Activated CD8-positive, alpha-beta memory T cell treated with anti-CD3 and anti-CD28 coated beads for 1 hour (primary cell): Measurements from ENCODE around the gene LCE3B.
"Not testable (repeated sequence)": the region's sequence is repeated elsewhere in the genome, so short reads cannot be mapped to it uniquely, and the experiment has no call there.

Experiments
- DNase-seq, 2 donors: peaks; one replicate each; pipeline ENCODE4 v3.0.0-alpha.2; 2020; ENCODE audit warnings: low read depth in 1 of 2; ENCODE audit errors: extremely low read depth in 1 of 2

LCE3B gene, protein sequence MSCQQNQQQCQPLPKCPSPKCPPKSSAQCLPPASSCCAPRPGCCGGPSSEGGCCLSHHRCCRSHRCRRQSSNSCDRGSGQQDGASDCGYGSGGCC

DNA sequence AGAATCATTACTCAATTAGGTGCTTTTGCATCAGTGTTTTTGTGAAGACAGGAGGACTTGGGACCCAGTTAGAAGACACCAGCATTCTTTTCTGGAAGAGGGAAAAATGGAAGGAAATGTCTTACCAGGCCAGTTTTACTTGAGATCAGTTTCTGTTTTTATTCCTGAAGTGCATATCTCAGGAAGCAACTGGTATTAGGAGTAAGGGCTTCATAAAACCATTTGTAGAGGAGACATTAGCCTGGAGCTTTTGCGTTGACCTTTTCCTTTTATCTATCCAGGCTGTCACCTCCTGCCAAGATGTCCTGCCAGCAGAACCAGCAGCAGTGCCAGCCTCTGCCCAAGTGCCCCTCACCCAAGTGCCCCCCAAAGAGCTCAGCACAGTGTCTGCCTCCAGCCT is at the start of gene LCE3B:
TSS of gene LCE3B (plus strand) at position 301 of the 400 bp plus-strand sequence. CDS start at position 301, 0 bp downstream.
- DNase-seq, result no peak

DNA sequence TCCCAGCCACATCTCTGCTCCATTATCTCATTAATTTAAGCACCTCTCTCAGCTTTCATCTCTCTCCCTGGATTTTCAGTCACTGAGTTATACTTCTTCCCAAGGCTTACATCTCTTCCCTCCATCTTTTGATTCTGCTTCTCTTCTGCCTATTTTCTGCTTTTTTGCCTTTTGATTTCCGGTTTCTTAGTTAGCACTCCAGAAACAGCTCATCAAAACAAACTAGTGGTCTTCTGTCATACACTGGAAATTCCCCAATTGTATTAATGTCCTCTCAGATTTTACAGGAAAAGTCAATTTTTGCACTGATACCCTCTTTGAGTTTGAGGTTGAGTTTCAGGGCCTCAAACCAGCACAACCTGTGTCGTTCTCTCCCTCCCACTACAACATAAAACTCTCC is 48.5 kb upstream of the LCE3B start:
- no peak for DNase-seq

DNA sequence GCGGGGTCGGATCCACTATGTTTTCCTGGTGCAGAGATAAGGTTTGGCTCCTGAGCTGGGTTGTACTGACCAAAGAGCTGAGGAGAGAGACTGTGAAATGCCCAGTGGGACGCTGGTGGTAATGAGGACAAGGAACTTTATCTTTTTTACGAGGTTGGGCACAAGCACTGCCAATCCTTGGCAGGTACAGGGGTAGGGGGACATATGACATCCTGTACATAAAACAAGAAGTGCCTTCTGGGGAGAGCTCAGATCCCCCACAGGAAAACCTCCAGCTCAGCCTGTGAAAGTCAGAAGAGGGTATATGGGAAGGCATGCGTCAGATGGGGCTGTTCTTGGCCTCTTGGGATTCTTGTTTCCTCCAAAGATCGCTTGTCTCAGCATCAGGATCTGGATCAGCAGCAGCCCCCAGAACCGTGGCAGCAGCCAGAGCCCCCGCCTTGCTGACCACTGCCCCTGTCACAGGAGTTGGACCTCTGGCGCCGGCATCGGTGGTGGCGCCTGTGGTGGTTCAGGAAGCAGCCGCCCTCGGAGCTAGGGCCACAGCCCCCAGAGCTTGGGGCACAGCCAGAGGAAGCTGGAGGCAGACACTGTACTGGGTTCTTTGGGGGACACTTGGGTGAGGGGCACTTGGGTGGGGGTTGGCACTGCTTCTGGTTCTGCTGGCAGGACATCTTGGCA is 47.9 kb upstream of the LCE3B start:
- DNase-seq, result no peak

DNA sequence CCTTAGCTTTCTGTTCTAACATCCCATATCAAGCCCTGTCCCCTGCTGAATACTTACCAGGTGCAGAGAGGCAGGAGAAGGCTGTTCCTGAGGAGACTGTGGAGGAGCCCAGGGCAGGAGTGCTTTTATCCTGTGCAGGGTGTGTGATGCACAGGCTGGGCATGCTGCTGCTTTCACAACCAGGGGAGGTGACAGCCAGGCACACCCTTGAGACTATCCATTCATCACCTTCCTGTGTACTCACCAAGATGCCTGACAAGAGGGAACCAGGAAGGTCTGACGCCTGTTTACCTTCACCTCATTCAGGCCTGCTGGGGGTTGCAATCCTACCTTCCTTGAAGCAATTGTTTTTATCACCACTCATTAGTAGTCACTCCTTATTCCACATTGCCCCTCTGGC is 46.9 kb upstream of the LCE3B start, which contains the start of gene LCE3E:
TSS of gene LCE3E (minus strand) at position 100 of the 400 bp plus-strand sequence. CDS start 572 bp downstream, outside the sequence.
- no peak for DNase-seq

DNA sequence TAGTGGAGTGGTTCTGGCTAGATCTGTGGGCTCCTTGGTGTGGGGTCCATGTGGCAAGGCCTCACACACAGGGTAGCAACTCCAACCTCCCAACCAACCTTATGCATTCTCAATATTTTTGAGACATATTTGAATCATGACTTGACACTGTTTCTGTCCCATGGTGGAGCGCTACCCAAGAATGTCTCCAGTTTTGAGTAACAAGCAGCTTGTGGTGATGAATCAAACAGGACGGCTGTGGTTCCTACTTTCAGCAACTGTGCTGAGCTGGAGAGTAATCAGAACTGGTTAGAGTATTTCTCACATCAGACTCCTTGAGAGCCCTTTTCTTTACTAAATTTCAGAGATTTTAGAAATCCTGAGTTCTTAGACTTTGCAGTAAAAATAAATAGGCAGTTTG is 36.4 kb upstream of the LCE3B start:
- no peak for DNase-seq

DNA sequence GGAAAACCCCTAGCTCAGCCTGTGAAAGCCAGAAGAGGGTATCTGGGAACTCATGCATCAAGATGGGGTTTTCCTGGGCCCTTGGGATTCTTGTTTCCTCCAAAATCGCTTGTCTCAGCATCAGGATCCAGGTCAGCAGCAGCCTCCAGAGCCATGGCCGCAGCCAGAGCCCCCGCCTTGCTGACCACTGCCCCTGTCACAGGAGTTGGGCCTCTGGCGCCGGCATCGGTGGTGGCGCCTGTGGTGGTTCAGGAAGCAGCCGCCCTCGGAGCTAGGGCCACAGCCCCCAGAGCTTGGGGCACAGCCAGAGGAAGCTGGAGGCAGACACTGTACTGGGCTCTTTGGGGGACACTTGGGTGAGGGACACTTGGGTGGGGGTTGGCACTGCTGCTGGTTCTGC is 34.1 kb upstream of the LCE3B start:
- not testable (repeated sequence) for DNase-seq

DNA sequence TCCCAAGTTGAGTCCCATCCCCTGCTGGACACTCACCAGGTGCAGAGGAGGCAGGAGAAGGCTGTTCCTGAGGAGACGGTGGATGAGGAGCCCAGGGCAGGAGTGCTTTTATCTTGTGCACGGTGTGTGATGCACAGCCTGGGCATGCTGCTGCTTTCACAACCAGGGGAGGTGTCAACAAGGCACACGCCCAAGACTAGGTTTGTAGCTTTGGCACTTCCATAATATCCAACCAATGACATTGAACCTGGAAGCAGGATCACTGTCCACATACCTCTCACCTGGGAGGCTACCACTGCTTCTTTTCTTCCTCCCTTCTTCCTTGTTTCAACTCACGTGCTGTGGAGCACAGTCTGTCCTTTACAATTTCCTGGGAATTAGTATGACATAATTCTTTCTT is 33.2 kb upstream of the LCE3B start, which contains the start of gene LCE3D:
TSS of gene LCE3D (minus strand) at position 84 of the 400 bp plus-strand sequence. CDS start 580 bp downstream, outside the sequence.
- DNase-seq, result no peak

DNA sequence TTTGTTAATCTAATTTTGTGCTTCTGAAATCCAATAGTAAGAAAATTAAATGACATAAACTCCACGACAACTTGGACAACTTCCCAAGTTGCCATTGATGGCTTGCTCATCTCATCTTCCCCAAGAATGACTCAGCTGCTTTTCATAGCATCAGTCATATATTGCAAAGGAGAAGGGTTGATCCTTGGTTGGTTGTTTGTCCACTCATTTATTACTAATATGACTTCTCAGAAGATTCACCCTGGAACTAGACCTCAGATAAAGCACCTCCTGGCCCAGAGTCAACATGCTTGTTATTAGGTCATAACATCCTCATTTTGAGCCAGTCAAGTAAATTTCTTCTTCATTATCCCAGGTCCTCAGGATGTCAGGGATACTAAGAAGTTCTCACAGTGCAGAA is 31.0 kb upstream of the LCE3B start:
- no peak for DNase-seq

DNA sequence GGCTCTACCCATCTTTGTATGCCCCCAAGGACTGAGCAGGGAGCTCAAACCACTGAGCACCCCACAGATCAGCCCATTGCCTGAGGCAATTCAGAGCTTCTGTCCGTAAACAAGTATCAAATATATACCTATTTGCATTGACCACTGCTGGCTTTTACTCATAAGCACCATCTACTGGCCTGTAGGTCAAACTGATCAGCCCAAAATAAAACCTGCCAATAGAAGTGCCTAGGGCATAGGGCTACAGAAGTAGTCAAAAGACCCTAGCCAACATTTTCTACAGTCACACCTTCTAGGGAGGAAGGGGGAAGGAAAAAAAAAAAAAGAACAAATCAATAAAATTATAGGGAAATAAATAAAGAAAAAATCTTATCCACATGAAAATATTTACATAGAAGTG is 28.0 kb upstream of the LCE3B start:
- no peak for DNase-seq

DNA sequence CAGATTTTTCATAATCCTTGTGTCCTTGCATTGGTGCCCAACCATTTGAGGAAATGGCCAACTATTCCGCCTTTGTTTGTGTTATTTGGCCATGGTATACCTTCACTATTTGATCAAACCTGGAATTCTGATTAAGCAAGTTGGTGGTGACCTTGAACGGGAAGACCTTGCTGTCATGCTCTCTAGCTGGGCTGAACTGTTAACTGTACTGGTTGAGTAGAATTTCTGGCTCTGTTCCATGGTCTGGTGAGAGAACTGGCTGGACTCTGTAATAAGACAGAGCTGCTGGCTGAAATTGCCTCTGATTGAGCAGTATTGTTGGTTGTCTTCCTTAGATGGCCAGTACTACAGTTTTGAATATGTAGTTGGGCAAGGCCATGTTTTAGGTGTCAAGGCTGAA is 16.6 kb upstream of the LCE3B start:
- no peak for DNase-seq

DNA sequence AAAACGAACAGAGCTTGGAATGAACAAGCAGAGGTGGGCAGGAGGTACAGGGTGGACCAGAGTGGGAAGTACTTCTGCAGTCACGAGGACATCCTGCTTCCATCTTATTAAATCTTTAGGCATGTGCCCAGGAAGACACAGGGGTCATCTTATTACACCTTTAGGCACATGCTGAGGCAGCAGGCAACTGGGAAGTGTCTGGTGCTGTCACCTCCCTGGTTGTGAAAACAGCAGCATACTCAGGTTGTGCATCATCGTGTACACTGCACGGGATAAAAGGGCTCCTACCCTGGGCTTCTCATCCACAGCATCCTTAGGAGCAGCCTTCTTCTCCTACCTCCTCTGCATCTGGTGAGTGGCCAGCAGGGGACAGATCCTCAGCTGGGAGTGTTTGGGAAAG is 13.7 kb upstream of the LCE3B start, which contains the start of gene LCE3C:
TSS of gene LCE3C (plus strand) at position 301 of the 400 bp plus-strand sequence. CDS start 498 bp downstream, outside the sequence.
- DNase-seq, result no peak

DNA sequence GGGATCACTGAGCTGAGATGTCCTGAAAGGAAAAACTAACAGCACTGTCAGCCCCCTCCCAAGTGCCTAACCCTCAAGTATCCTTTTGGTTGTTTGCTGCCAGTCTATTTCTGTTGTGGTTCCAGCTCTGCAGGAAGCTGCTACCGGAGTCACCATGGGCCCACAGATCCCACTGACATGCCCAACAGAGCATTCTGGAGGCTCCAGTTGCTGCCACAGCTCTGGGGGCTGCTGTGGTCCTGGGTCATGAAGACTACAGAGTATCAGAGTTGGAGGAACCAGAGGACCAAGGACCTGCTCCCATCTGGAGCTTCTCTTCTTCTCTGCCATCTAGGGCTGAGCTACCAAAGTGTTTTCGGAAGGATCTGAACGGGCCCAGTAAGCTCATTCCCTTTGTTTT is 8.4 kb downstream of the LCE3B start:
- no peak for DNase-seq

DNA sequence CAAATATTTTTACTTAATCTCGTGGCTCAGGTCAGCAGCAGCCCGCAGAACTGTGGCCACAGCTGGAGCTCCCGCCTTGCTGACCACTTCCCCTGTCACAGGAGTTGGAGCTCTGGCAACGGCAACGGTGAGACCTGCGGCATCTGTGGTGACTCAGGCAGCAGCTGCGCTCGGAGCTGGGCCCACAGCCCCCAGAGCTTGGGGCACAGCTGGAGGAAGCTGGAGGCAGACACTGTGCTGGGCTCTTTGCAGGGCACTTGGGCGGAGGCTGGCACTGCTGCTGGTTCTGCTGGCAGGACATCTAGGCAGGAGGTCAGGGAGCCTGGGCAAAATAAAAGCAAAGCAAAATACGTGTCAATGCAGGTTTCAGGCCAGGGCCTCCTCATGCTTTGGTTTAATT is 9.2 kb downstream of the LCE3B start, which contains the start of gene LCE3A:
TSS of gene LCE3A (minus strand) at position 301 of the 400 bp plus-strand sequence. CDS start at position 301, 0 bp downstream.
- DNase-seq, result no peak

DNA sequence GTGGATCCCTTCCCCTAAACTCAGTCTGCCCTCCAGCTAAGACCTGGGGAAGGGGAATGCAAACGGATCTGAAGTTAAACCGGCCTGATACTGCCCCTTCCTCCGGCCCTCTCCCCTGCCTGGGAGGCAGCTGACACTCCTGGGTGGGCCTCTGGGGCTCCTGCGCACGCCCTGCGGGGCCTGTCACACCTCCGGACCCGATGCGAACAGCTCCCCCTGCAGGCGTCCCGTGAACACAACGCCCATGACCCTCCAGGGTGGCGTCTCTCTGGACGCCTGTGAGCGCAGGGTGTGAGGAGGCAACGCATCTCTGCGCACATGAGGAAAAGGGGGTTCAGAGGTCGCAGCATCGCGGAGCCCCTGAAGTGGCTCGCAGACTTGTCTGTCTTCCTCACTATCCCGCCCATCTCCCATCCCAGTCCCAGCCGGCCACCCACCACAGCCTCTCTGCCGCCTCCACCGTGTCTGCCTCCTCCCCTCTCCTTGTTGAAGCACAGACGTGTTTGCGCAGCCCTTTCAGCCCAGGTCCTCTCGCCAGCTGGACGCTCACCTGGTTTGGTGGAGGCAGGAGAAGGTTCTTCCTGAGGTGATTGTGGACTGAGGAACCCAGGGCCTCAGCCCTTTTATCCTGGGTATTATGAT is 9.7 kb downstream of the LCE3B start:
- DNase-seq, result no peak

DNA sequence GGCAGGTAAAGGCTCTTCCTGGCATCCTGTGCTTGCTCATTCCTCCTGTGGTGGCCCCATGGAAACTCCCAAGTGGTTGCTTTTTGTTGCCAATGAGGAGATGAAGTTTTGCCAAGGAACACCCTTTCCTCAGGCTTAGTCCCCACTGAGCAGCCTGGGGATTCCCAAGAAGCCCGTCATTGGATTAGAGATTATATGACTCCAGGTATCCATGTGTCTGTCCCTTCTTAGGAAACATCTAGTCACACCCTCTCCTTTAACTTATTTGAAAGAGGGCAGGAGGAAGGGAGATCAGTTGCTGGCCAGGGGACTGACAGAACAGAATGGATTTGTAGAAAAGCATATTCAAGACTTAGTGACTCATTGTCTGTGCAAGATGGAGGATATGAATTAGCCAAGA is 13.1 kb downstream of the LCE3B start:
- DNase-seq, result no peak

DNA sequence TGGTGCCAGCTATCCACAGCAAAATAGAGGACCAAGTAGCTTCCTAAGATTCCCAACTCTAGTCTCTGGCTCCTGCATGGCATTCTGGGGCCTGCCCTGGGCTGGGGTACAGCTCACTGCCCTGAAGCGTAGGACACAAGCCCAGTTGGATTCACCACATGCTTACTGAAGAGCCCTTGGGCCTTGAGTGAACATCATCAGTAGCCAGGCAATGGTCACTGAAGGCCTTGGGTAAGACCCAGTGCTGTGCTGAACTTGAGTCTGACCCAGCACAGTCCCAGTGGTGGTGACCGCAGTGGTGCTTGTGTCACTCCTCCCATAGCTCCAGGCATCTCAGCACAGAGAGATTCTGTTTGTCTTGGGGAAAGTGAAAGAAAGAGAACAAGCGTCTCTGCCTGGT is 17.0 kb downstream of the LCE3B start:
- DNase-seq, result no peak

DNA sequence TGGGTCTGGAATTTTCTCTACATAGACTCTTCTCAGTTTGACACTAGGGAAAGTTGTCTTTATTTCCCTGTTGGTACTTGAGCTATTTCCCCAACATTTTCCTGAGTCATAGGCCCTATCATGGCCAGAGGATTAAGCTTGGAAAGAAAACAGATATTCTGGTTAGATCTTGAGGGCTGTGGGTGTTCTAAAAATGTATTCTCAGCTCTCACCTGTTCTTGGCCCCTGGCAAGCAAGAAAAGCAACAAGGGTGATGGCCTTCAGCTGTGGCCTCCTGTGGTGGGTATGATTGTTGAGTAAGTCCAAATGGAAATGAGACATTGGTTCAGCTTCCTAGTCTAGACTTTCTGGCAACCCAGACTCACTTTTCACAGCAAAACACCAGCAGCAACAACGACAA is 26.7 kb downstream of the LCE3B start:
- no peak for DNase-seq

DNA sequence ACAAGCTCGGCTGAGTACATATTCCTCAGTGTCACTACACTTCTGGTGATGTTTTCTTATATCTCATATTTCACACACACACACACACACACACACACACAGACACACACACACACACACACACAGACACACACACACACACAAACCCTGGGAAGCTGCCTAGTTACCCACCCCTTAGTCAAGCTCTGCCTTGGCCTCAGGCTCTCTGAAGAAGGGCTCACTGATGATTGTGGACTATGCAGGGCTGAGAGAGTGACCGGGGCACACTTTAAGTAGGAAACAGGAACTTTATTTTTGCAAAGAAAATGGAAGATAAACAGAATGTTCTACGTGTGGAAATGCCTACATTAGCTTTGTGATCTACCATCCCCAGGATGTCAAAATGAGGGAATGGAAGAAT is 30.3 kb downstream of the LCE3B start:
- no peak for DNase-seq

DNA sequence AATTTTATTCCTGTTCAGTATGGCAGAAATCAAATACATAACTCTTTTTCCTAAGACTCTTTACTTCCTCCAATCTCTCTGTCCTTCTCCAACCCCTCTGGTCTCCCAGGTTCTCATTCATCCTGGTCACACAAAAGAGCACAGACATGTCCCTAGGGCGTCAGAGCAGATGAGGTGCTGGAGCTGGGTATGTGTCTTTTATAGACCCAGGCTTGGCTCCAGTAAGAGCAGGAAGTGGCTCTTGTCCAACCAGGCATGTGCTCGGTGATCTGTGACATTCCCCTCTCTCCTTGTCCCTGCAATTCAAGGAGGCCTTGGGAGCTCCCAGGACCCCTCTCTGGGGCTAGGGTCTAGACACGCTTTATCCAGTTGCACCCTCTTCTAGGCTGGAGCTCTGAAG is 31.5 kb downstream of the LCE3B start:
- no peak for DNase-seq

DNA sequence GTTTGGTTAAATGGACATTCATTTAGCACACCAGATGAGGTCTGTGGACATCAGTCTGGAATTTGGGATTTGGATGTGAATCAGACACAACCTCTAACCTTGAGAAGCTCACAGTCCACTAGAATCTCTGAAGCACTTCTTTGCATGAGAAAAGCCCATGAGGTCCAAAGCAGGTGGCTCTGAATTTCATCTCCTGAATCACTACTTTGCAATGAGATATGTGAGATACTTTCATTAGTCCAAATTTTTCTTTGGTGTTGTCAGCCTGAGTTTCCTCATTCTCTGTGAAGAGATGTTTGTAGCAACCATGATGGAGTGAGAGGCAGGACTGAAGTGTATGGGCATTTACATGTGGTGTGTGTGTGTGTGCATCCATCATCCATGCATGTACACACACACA is 33.0 kb downstream of the LCE3B start:
- no peak for DNase-seq

DNA sequence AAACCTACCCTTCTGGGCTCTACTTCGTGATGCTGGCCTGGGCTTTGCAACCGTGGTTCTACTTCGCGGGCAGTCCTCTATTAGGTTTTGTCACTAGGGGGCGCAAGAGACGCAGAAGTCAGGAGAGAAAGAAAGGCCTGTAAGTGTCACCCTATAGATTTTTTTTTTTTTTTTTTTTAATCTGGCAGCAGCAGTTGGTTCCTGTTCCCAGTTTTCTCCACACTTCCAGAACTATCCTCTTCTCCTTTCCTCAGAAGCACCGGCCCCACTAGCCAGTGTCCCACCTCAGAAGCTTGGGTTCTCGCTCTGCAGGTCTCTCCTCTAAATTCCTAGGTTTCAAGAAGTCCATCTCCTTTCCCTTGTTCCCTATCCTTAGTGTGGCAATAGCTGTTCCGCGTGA is 40.5 kb downstream of the LCE3B start:
- DNase-seq, result no peak

DNA sequence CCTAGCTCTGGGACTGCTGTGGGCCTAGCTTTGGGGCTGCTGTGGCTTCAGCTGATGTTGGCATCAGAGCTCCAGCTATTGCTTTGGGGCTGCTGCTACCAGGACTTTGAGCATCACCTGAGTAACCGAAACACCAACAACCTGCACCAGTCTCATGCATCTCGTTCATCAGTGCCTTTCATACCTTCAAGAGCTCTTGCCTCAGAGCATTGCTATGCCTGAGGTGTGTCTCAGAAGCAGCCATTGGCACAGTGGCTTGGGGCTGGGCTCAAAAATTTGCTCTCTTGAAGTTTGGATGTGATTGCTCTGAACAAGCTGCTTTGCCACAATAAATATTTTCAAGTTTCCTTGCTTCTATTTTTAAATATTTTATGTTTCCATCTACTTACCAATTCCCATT is 42.8 kb downstream of the LCE3B start:
- DNase-seq, result no peak
